Fibroblast of pulmonary artery (primary cell): ENCODE measurements around the gene CA4.

Experiments
- DNase-seq: peaks from one replicate; pipeline ENCODE4 v3.0.0-alpha.2; 2010; ENCODE audit warnings: low read depth
- H3K4me3 ChIP-seq: replicated peaks from 2 replicates; pipeline ENCODE4 v1.5.1; 2011; ENCODE audit warnings: low read depth, mild to moderate bottlenecking, control low read depth, low read length, moderate library complexity
- CTCF ChIP-seq: IDR thresholded peaks from 2 replicates; pipeline ENCODE4 v1.5.1; 2011; ENCODE audit warnings: mild to moderate bottlenecking, control low read depth, low read length, inconsistent platforms; ENCODE audit errors: missing control alignments

CA4 gene

GRCh38 chr17:60128171-60128859, 21.5 kb upstream of the CA4 start:
- no peak for DNase-seq
- no peak overlapping the region for H3K4me3 ChIP-seq

GRCh38 chr17:60129164-60129563, 20.6 kb upstream of the CA4 start:
- H3K4me3 ChIP-seq, result no peak overlapping the region
- no peak for TF ChIP-seq CTCF
- DNase-seq, result no peak

More at GRCh38 chr17:60128171-60128859, 21.5 kb upstream of the CA4 start:
- no peak for TF ChIP-seq CTCF

- no peak overlapping the region for H3K4me3 ChIP-seq
- no peak for TF ChIP-seq CTCF
- no peak for DNase-seq
Observed at GRCh38 chr17:60130466-60130865, 19.3 kb upstream of the CA4 start.

GRCh38 chr17:60134396-60135150, 15.2 kb upstream of the CA4 start:
- no peak for TF ChIP-seq CTCF
- DNase-seq, result peak; percentile 69
- H3K4me3 ChIP-seq, result peak overlapping the region; percentile 81

- DNase-seq, result peak; percentile 92
- TF ChIP-seq CTCF, result no peak
- peak overlapping the region; percentile 81 for H3K4me3 ChIP-seq
Observed at GRCh38 chr17:60135151-60135950, 14.4 kb upstream of the CA4 start.

- H3K4me3 ChIP-seq, result peak overlapping the region; percentile 81
- no peak for DNase-seq
- no peak for TF ChIP-seq CTCF
Observed at GRCh38 chr17:60135951-60136666, 13.7 kb upstream of the CA4 start.
